ENCODE data around the gene CDC37L1. TPM values are rescaled to one million over a fixed set of nuclear protein-coding genes. Genes with fewer than 3 reads are reported as not detected.

Gene CDC37L1
- total and polyA plus RNA-seq, 2 of the 8 experiments (the other 6 are each of a cell fraction or from before 2014, with no cell fraction given) = 4.6 to 23.8 TPM

- TF ChIP-seq CTCF (IDR thresholded peaks at IDR 0.05; ENCODE audit: control extremely low read depth in 1 of 3, insufficient read depth in 1 of 3, low read depth in 1 of 3, low read length in 3 of 3) = no peak
- no peak for TF ChIP-seq RBBP5 (IDR thresholded peaks at IDR 0.05; ENCODE audit: borderline replicate concordance, low read depth, low read length)
- no peak for TF ChIP-seq SIX5 (IDR thresholded peaks at IDR 0.05; ENCODE audit: low read depth, low read length)
- TF ChIP-seq PHF8 (conservative IDR thresholded peaks at IDR 0.05; ENCODE audit: low read depth, low read length) = no peak
- TF ChIP-seq CBX5 (IDR thresholded peaks at IDR 0.05; ENCODE audit: low read depth, low read length) = no peak
- no peak for TF ChIP-seq CHD1 (IDR thresholded peaks at IDR 0.05; ENCODE audit: low read depth, low read length)
- TF ChIP-seq FOSL1 (IDR thresholded peaks at IDR 0.05; ENCODE audit: insufficient read depth, low read depth, low read length) = no peak
- no peak for TF ChIP-seq KDM5A (IDR thresholded peaks at IDR 0.05; ENCODE audit: low read length)
- TF ChIP-seq SRF (IDR thresholded peaks at IDR 0.05; ENCODE audit: low read depth, low read length) = no peak
- TF ChIP-seq MAFK (IDR thresholded peaks at IDR 0.05; ENCODE audit: low read depth, low read length) = no peak
- no peak for TF ChIP-seq TAF7 (optimal IDR thresholded peaks at IDR 0.05; ENCODE audit: borderline replicate concordance, low read depth, low read length)
These were observed 67.1 kb downstream of the CDC37L1 start (continued) for GRCh38 chr9:4746278-4747030.
